Upper lobe of right lung (tissue), 1 donor: ENCODE data around the gene BTN1A1. TPM values are rescaled to one million over a fixed set of nuclear protein-coding genes. Genes with fewer than 3 reads are reported as not detected.
"Not testable (repeated sequence)": the region's sequence is repeated elsewhere in the genome, so short reads cannot be mapped to it uniquely, and the experiment has no call there.

Source experiments
- ATAC-seq: fragments of 200-7000 bp; cut with Tn5 transposase; one replicate; pipeline ENCODE4 v1.9.1; 2020; ENCODE audit warnings: mild to moderate bottlenecking, moderate library complexity
- DNase-seq: peaks from one replicate; pipeline ENCODE4 v3.0.0-alpha.2; 2020
- H3K27ac ChIP-seq: fragments of 200-600 bp; one replicate; pipeline ENCODE4 v1.8.0; 2022
- H3K27me3 ChIP-seq: fragments of 200-600 bp; one replicate; pipeline ENCODE4 v1.8.0; 2022; ENCODE audit warnings: mild to moderate bottlenecking
- H3K36me3 ChIP-seq: fragments of 200-600 bp; one replicate; pipeline ENCODE4 v1.8.0; 2022
- H3K4me1 ChIP-seq: fragments of 200-600 bp; one replicate; pipeline ENCODE4 v1.8.0; 2022
- H3K4me3 ChIP-seq: fragments of 200-600 bp; one replicate; pipeline ENCODE4 v1.8.0; 2022; ENCODE audit warnings: mild to moderate bottlenecking
- H3K9me3 ChIP-seq: fragments of 200-600 bp; one replicate; pipeline ENCODE4 v1.8.0; 2022
- CTCF ChIP-seq: fragments of 200-600 bp; IDR thresholded peaks from one replicate; pipeline ENCODE4 v1.8.0; 2022; ENCODE audit warnings: antibody characterized with exemption
- intact Hi-C: fragments of 100-400 bp; cut with DNase I; formaldehyde crosslinking; loops from one replicate; pipeline ENCODE4 v1.11.0; 2022
- total RNA-seq: library from RNA; stranded (reverse); fragmentation: NEBNext Ultra II Directional; extraction: Animal tissue kit (Norgen Biotek cat#: 25700); gene quantifications from one replicate; pipeline ENCODE4 v1.2.1, GENCODE V29; 2021
- donor health status: DM: no; HTN: yes; CAD: no; lungs with severe emphysema.

The BTN1A1 gene
- total RNA-seq, 1 donor from 2014 or later, result not detected

GRCh38 chr6:26457806-26458688 is 42.1 kb upstream of the BTN1A1 start, which contains the start of gene BTN2A1:
Gene BTN2A1 (plus strand): TSS chr6:26457955. CDS start chr6:26458637, 682 bp downstream.
- peak; percentile 96 for ATAC-seq
- Histone ChIP-seq H3K4me1 (peaks cover 46% of the 10 kb centered on the region), H3K27ac (peak within 1 kb of the TSS; percentile 97), H3K9me3 (no peaks in the 10 kb centered on the region), H3K36me3 (peaks cover 32% of the 10 kb centered on the region), H3K27me3 (no peaks in the 10 kb centered on the region), H3K4me3 (peak within 1 kb of the TSS; percentile 87)
- DNase-seq, result peak; percentile 80
- intact Hi-C loops, result no loop called here
- TF ChIP-seq CTCF, result no peak

GRCh38 chr6:26459023-26459810 is 40.9 kb upstream of the BTN1A1 start:
- H3K4me3 ChIP-seq, result peak overlapping the region; percentile 87
- ATAC-seq (no peak), DNase-seq (no peak)
- intact Hi-C loops, result no loop called here
- H3K9me3 ChIP-seq, result no peaks in the 10 kb centered on the region
- no peaks in the 10 kb centered on the region for H3K27me3 ChIP-seq
- peaks cover 44% of the 10 kb centered on the region for H3K36me3 ChIP-seq
- no peak for TF ChIP-seq CTCF
- no peak overlapping the region for H3K27ac ChIP-seq
- peaks cover 46% of the 10 kb centered on the region for H3K4me1 ChIP-seq

- intact Hi-C loops, H3K4me3 ChIP-seq, DNase-seq, H3K9me3 ChIP-seq, H3K27me3 ChIP-seq, ATAC-seq, H3K27ac ChIP-seq: not testable (repeated sequence)
- peaks cover 46% of the 10 kb centered on the region for H3K4me1 ChIP-seq
- peaks cover 65% of the 10 kb centered on the region for H3K36me3 ChIP-seq
These were observed 38.8 kb upstream of the BTN1A1 start for GRCh38 chr6:26461353-26461752.

GRCh38 chr6:26464014-26464413 is 36.1 kb upstream of the BTN1A1 start:
- Histone ChIP-seq H3K9me3 (no peaks in the 10 kb centered on the region), H3K27me3 (no peaks in the 10 kb centered on the region), H3K4me1 (peaks cover 32% of the 10 kb centered on the region), H3K4me3 (no peak overlapping the region), H3K36me3 (peaks cover 92% of the 10 kb centered on the region), H3K27ac (no peak overlapping the region)
- TF ChIP-seq CTCF, result no peak
- ATAC-seq (no peak), DNase-seq (no peak)
- intact Hi-C loops, result no loop called here

GRCh38 chr6:26464416-26465131 is 35.5 kb upstream of the BTN1A1 start:
- Histone ChIP-seq H3K27ac (no peak overlapping the region), H3K27me3 (no peaks in the 10 kb centered on the region), H3K4me3 (no peak overlapping the region), H3K4me1 (peaks cover 26% of the 10 kb centered on the region), H3K9me3 (no peaks in the 10 kb centered on the region), H3K36me3 (peaks cover 95% of the 10 kb centered on the region)
- no peak for TF ChIP-seq CTCF
- no peak for DNase-seq
- intact Hi-C loops, result no loop called here
- no peak for ATAC-seq
